Lower leg skin (tissue), 4 donors: Measurements from ENCODE around the gene SLC43A1. TPM values are rescaled to one million over a fixed set of nuclear protein-coding genes. Genes with fewer than 3 reads are reported as not detected.

ENCODE experiments used
- DNase-seq, 2 donors: peaks; one replicate each; pipeline ENCODE4 v3.0.0-alpha.2; 2019; ENCODE audit warnings: low spot score in 2 of 2
- H3K4me3 ChIP-seq: fragments of 200-600 bp; sonication (generic); 2 replicates; pipeline ENCODE4 v1.5.1; 2017; ENCODE audit warnings: mild to moderate bottlenecking, low read depth; ENCODE audit not compliant: poor library complexity, severe bottlenecking
- POLR2A ChIP-seq, 2 donors: fragments of 450-650 bp; IDR thresholded peaks; one replicate each; pipeline ENCODE4 v1.6.1; 2016 to 2017; ENCODE audit warnings: antibody characterized with exemption in 2 of 2, mild to moderate bottlenecking in 1 of 2, moderate library complexity in 1 of 2
- WGBS, 2 donors: methylation state at CpG; one replicate each; pipeline ENCODE4 v1.1.5; 2018; 5-methylcytosine and 5-hydroxymethylcytosine counted together
- intact Hi-C: fragments of 100-400 bp; cut with DNase I; formaldehyde crosslinking; loops from one replicate; pipeline ENCODE4 v1.15.0; 2023; ENCODE audit warnings: low total_unique reads
- total RNA-seq, 4 donors: library from RNA; depleted of rRNA; stranded (reverse); fragments of >200 nt; gene quantifications; one replicate each; pipeline ENCODE4 v1.1.0, GENCODE V29; 2016
- TF ChIP-seq, protein P1 (sequence below), 3 donors: fragments of 450-650 bp; IDR thresholded peaks; one replicate each; pipeline ENCODE4 v1.5.1; 2016; ENCODE audit warnings: antibody characterized with exemption in 3 of 3, mild to moderate bottlenecking in 3 of 3, moderate library complexity in 2 of 3

SLC43A1 gene
- total RNA-seq, 4 donors from 2014 or later = 15.9 to 20.2 (median 18.3) TPM

DNA sequence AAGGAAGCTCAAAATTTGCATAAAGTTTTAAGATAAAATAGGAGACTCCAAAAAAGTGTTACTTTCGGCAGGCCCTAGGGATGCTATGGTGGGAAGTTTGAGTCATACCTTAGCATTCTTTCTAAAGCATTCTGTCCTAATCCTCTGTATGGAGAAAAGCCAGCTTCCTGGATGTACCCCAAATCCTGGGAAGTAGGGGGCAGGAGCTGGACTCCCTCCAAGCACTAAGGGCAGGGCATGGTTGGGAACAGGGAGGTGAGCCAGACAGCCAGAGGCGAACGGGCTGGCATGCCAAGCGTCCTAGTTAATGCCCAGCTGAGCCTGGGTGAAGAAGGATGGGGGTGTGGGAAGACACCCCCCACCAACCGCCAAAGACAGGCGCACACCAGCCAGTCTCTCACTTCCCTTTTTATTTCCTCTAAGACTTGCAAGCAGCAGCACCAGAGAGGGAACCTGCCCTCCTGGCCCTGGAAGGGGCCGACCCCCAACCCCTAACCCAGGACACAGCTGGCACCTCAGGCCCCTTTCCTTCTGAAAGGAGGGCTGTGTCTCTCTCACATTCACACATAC, 31.3 kb downstream of the SLC43A1 start:
- TF ChIP-seq, protein P1, sequence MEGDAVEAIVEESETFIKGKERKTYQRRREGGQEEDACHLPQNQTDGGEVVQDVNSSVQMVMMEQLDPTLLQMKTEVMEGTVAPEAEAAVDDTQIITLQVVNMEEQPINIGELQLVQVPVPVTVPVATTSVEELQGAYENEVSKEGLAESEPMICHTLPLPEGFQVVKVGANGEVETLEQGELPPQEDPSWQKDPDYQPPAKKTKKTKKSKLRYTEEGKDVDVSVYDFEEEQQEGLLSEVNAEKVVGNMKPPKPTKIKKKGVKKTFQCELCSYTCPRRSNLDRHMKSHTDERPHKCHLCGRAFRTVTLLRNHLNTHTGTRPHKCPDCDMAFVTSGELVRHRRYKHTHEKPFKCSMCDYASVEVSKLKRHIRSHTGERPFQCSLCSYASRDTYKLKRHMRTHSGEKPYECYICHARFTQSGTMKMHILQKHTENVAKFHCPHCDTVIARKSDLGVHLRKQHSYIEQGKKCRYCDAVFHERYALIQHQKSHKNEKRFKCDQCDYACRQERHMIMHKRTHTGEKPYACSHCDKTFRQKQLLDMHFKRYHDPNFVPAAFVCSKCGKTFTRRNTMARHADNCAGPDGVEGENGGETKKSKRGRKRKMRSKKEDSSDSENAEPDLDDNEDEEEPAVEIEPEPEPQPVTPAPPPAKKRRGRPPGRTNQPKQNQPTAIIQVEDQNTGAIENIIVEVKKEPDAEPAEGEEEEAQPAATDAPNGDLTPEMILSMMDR (IDR thresholded peaks at IDR 0.05) = no peak
- no peak for TF ChIP-seq POLR2A (IDR thresholded peaks at IDR 0.05)
- no peak for DNase-seq
- no peak overlapping the region for H3K4me3 ChIP-seq
- WGBS, 2 donors = 57 to 61% methylated on average over 7 of the region's 7 CpGs
- intact Hi-C loops = no loop called here

DNA sequence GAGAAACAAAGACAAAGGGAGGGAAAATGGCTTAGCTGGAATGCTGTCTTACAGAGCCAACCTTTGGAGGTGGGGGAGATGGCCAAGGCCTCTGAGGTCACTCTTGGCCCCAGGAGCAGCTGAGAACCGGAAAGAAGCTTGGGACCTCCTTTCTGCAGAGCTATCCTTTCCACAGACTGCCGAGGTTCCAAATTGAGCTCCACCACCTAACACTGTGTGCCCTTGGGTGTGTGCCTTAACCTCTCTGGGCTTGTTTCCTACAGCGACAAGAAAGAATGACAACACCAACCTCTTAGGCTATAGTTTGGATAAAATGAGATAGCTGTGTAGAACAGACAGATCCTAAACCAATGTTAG, 32.0 kb downstream of the SLC43A1 start:
- WGBS, 2 donors = 66% methylated on average over 3 of the region's 3 CpGs
- H3K4me3 ChIP-seq = no peak overlapping the region
- TF ChIP-seq POLR2A (IDR thresholded peaks at IDR 0.05) = no peak
- TF ChIP-seq, protein P1 (IDR thresholded peaks at IDR 0.05) = no peak
- intact Hi-C loops = no loop called here
- DNase-seq = no peak

DNA sequence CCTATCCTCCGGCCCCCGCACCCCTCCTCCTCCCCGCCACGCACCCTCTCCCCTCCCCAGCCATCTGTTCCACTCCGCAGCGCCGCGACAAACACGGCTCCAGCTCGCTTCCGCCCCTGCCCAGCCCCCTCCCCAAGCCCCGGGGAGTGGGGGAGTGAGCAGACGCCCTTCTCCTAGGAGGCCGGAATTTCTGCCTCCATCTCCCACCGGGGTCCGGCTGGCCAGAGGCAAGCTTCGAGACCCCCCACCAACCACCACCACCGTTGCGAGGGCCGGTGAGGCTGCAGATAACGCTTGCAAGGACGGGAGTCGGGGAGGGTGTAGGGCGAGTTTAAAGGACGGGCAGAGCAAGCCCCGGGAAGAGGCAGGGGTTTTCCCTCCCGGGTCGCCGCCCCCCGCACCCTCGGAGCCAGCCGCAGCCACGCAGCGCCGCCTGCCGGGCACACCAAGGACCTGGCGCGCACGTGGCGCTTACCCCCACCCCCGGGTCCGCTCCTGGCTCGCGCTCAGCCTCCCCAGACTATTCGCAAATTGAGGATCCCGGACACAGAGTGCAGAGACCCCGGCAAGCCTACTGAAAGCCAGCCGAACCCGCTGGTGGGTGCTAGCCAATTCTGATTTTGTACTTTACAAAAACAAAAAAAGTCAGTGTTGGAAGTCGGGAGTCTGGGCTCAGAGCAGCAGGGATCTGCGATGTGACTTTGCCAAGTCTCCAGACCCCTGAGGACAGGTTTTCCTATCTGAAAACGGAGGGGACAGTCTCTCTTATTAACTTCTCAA, 32.5 kb downstream of the SLC43A1 start:
- intact Hi-C loops = no loop called here
- WGBS, 2 donors = 29 to 52% methylated on average over 51 to 52 of the region's 52 CpGs
- no peak for DNase-seq

DNA sequence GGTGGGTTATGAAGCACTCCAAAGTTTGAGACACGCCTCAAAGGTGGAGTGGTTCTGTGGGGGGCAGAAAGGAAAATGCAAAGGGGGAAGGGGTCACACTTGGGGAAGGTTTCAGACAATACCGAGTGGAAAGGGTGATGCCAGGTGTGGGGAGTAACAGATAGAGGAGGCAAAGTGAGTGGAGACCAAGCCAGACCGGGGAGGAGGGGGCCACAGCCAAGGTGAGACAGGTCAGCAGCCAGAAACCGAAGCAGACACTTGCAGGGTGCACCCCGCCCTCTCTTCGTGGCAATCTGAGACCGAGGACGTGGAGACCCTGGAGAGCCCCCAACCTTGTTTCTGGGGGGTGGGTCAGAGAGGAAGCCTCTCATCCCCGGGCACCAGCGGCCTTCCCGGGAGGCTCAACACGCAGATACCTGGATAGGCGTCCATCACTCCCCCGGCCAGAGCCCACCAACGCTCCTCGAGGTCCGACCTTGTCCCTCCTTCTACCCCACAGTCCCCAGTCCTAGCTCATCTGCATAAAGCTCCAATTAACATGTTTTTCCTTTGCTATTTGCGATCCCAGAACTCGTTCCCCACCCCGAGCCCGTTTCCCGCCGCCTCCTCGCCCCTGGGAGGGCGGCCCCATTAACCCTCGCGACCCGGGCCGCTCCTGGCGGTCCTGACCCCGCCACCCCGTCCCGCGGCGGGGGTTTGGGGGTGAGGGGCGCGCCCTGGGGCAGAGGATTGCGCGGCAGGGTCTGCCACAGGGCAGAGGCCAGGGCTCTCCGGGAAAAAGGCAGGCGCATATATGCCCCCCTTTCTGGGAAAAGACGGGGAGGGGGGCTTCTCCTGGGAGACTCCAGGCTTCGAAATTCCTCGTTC, 33.4 kb downstream of the SLC43A1 start:
- intact Hi-C loops = no loop called here
- TF ChIP-seq, protein P1 (IDR thresholded peaks at IDR 0.05) = no peak
- TF ChIP-seq POLR2A (IDR thresholded peaks at IDR 0.05) = no peak
- no peak for DNase-seq
- H3K4me3 ChIP-seq = no peak overlapping the region
- 40 to 45% methylated on average over 43 to 44 of the region's 44 CpGs for WGBS, 2 donors

More for the DNA sequence above, 32.5 kb downstream of the SLC43A1 start:
- TF ChIP-seq POLR2A (IDR thresholded peaks at IDR 0.05) = no peak
- TF ChIP-seq, protein P1 (IDR thresholded peaks at IDR 0.05) = no peak
- H3K4me3 ChIP-seq = no peak overlapping the region

DNA sequence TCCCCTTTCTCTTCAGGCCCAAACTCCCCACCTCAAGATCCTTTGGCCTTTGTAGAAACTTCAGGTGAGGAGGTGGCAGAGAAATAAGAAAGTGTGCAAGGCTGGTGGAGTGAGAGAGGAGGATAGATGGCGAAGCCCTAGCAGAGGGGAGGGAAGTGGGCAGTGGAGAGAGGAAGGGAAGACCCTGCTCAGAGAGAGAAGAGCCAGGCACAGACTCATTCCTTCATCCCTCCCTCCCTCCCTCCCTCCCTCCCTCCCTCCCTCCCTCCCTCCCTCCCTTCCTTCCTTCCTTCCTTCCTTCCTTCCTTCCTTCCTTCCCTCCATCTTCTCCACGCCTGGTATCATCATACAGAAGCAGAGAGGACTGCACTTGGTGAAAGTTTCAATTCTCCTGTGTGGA, 34.2 kb downstream of the SLC43A1 start:
- TF ChIP-seq, protein P1 (IDR thresholded peaks at IDR 0.05) = no peak
- no peak for TF ChIP-seq POLR2A (IDR thresholded peaks at IDR 0.05)
- 45 to 58% methylated on average over 2 of the region's 2 CpGs for WGBS, 2 donors

More for the DNA sequence above, 34.2 kb downstream of the SLC43A1 start:
- no peak for DNase-seq
- intact Hi-C loops = no loop called here
- no peak overlapping the region for H3K4me3 ChIP-seq
